Subcutaneous adipose tissue (tissue), 4 donors: ENCODE data around the gene MAST4. TPM values are rescaled to one million over a fixed set of nuclear protein-coding genes. Genes with fewer than 3 reads are reported as not detected.

Experiments used
- total RNA-seq, 4 donors: library from RNA; depleted of rRNA; stranded (reverse); fragments of >200 nt; gene quantifications; one replicate each; pipeline ENCODE4 v1.1.0, GENCODE V29; 2016
- TF ChIP-seq, protein P1 (sequence below): fragments of 450-650 bp; IDR thresholded peaks from one replicate; pipeline ENCODE4 v1.5.1; 2016; ENCODE audit warnings: low read depth, mild to moderate bottlenecking, control low read depth, antibody characterized with exemption, moderate library complexity

Gene MAST4
- total RNA-seq, 4 donors from 2014 or later, result 35.2 to 60.7 (median 52.9) TPM

GRCh38 chr5:66991746-66992145 lies 395.6 kb downstream of the MAST4 start:
- TF ChIP-seq, protein P1, sequence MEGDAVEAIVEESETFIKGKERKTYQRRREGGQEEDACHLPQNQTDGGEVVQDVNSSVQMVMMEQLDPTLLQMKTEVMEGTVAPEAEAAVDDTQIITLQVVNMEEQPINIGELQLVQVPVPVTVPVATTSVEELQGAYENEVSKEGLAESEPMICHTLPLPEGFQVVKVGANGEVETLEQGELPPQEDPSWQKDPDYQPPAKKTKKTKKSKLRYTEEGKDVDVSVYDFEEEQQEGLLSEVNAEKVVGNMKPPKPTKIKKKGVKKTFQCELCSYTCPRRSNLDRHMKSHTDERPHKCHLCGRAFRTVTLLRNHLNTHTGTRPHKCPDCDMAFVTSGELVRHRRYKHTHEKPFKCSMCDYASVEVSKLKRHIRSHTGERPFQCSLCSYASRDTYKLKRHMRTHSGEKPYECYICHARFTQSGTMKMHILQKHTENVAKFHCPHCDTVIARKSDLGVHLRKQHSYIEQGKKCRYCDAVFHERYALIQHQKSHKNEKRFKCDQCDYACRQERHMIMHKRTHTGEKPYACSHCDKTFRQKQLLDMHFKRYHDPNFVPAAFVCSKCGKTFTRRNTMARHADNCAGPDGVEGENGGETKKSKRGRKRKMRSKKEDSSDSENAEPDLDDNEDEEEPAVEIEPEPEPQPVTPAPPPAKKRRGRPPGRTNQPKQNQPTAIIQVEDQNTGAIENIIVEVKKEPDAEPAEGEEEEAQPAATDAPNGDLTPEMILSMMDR, result no peak

GRCh38 chr5:66992547-66992946 lies 396.4 kb downstream of the MAST4 start:
- TF ChIP-seq, protein P1, result no peak

DNA sequence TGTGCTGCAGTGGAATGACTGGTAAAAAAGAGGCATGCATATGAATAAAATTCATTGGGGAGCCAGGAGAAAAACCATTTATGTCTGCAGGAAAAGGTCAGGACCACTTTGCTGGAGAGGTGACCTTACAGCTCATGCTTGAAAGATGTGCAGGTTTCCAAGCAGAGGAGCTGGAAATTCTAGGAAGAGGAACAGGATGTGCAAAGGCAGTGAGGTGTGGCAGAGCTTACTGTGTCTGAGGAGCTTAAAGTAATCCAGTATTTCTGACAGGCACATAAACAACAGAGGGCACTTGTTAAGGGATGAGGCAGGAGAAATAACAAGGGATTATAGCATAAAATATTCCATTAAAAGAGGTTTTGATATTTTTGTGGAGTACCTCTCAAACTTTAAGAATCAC lies 397.3 kb downstream of the MAST4 start:
- TF ChIP-seq, protein P1, result no peak

GRCh38 chr5:66993882-66994281 lies 397.7 kb downstream of the MAST4 start:
- TF ChIP-seq, protein P1, result no peak

DNA sequence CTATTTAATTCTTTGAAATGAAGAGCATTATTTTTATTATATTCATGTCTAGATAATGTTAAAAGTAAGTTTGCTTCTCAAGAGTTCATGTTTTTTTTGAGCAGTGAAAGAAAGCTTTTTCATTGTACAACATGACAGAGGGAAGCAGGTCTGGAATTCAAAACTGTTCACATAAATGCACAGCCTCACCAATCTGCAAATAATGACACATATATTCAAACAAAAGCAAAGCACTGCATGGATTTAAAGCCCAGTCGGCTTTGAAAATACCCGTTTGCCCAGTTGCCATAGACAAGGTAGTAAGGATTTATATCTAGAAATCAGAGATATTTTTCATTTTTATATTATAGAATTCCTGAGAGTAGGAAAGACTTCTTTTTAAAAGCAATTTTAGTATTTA lies 398.6 kb downstream of the MAST4 start:
- TF ChIP-seq, protein P1, result no peak

- TF ChIP-seq, protein P1, result no peak
Measured at GRCh38 chr5:67000794-67001475, 404.7 kb downstream of the MAST4 start.

DNA sequence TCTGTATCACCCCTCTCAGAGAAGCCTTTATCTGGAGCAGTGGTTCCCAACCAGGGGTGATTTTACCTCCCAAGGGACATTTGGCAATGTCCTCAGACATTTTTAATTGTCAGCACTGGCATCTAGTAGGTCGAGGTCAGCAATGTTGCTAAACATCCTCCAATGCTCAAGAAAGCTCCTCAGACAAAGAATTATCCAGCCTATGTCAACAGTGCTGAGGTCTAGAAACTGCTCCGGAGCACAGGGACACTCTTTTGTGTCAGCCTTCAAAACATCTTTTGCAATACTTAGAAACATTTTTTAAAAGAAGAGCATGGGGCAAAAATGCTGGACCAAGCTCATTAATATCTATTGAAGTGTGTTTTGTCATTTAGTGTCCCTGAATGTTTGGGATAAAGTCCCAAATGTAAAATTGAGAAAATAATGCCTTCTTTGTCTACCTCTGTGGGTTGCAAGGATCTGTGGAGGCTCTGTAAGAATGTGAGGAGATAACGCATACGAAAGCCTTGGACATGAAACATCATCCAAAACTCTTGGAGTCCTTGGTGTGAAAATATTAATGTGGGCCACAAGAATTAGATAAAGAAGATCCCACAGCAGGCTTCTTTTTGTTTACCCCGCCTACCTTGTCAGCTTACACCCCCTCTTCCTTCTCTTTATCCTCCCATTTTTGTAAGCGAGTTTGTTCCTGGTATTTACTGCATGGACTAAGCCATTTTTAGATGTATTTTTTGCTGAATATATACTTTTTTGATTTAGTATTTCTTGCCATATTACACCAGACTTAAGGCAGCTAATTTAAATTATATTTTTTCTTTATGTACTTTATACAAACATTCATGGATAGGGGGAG lies 406.9 kb downstream of the MAST4 start:
- TF ChIP-seq, protein P1, result no peak
